Measurements from ENCODE around the gene LRTM1.

LRTM1 gene

DNA sequence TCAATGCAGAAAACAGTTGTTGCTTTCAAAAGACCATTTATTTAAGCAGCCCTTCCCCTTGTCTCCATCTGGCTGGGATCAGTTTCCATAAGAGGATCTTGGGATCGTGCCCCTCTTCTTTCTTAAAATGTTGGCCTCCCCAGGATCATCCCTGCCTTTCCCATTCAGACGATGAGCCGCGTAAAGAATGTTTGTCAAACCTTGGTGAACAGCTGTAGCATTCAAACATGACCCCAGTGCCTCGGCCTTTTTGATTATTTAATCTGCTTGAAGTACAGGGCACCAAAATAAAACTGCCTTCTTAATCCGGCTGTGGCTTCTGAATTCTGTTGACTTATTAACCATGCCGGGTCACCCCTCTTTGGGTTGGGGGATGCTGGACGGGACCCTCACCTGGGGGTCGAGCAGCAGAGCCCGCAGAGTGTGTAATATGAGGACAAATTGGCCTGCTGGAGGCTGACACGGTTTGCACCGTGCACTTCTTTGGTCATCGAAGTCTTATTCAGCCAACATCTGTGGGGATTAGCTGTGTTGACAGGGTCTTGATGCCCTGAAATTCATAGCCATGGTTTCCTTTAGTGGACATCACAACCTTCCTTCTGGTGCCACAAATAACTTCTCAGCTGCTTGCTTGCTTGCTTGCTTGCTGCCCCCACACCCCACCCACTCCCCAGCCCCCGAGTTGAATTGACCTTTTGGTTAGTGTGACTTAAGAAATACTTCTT lies at the start of gene LRTM1:
Gene LRTM1 (minus strand): TSS at position 14 of the 725 bp plus-strand sequence. CDS start 148 bp downstream, outside the sequence.
- no peak for DNase-seq

DNA sequence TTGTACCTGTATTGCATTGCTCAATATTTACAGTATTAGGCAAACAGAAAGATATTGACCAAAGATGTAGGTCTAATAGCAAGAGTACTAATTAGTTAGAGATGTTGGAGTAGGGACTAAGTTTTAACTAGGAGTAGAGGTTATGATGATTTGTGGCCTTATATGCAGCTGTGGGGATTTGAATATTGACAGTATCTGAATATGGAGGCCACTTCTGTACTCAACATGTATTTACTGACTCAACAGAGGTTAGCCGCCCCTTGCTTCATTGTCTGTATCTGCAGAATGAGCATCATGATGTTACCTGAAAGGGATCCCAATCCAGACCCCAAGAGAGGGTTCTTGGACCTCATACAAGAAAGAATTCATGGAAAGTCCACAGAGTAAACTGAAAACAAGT lies 49.6 kb upstream of the LRTM1 start:
- no peak for DNase-seq

DNA sequence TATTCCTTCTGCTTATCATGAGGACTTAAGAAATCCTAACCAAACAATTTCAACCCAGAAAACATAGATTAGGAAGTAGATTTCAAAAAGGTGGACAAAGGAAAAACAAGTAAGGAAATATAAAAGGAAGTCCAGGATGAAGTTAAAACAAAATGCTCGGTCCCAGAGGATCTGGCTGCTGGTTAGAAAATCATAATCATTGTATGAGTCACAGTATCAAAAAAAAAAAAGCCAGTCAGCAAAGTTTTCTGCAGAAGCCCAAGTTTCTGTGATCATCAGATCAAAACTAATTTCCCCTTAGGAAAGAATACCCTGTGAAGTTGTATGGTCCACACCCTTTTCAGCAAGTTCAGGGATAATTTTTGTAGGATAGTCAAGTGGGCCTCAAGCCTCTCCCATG lies 43.0 kb upstream of the LRTM1 start:
- DNase-seq, result no peak

DNA sequence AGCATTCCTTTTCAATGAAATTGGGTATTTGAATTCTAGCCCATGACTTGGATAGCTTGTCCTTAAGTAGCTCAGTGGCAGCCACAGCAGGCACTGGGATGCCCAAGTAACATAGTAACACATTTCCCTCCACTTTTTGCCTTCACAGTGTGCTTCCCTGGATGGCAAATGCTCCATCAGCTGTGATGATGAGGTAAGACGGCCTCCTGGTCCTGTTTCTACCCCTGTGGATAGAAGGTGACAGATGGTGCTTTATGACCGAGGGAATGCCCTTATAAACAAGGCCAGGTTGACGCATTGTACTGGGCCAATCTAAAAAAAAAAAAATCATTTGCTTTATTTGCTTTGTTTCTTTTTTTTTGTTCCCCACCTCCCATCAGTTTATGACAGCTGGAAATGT lies 41.8 kb upstream of the LRTM1 start:
- DNase-seq, result no peak

DNA sequence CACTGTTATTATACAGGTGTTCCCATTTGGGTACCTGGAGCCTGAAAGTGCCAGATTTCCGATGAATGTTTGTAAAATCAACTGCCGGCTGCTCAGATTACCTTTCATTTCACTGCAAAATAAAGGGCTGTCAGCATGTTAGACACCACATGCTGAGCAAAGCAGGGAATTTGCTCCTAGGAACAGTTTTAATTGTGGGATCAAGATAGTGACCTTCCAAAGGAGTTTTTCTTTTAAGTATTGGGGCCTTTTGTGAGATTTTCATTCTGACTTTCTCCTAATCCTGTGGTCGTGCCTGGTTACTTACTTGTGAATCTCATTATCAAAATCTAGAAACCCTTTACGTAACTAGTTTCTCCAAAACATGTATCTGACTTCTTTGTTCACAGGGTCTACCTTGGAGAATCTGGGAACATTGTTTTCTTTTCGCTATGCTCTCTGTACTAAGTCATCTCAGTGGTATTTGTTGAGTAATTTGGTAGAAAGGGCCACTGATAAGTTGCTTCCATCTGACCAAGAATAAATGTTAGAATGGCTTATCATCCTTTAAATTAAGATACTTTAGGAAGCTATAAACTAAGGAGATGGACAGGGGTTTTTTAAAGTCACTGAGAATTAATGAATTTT lies 40.8 kb upstream of the LRTM1 start:
- no peak for DNase-seq

DNA sequence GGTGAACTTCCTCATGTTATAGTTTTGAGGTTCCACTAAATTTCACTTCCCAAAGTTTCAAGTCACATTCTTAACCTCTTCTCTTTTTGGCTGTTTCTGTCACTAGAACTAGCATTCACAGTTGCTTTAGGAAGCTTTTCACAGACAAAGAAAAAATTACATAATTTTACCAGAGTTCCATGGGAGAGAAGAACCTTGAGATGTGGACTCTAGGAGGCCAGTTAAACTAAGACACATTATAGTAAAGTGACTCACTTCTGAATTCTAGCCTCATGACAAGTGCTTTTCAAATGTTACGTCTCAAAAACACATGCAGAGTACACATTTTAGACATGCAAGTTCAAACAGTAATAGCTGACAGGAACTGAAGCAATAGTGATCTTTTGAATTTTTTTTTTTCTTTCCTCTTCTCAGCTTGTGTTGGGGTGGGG lies 39.9 kb upstream of the LRTM1 start:
- DNase-seq, result no peak

DNA sequence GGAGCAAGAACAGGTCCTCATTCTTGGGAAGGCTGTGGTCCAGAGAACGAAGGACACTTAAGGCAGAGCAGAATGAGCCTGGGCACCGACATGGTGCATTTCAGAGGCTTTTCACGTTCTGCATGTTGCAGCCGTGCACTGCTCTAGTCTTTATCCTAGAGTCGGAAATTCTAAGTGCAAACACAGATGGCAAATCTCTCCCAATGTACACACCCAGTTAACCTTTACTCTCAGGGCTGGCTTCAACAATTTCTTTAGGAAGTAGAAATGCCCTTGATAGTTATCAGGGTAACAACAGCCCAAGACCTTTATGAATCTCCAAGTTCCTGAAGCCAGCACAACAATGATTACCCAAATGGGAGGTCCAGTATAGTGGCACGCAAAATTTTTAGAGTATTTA lies 39.1 kb upstream of the LRTM1 start:
- DNase-seq, result no peak

DNA sequence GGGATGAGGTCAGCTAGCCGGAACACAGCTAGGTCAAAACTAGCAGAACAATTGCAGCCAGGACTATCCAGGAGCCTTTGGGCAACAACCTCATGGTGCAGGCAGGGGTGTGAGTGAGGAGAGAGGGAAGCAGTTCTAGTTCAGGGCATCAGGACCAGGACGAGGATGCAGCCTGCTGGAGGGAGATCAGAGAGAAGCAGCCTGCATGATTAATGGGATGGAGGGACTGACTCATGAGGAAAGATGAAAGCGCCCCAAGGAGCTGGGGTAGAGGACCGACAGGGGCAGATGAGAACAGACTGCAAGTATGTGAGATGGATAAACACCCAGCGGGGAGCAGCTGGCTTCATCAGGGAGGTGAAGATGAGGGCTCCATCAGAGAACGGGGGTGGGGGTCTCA lies 37.9 kb upstream of the LRTM1 start:
- no peak for DNase-seq

DNA sequence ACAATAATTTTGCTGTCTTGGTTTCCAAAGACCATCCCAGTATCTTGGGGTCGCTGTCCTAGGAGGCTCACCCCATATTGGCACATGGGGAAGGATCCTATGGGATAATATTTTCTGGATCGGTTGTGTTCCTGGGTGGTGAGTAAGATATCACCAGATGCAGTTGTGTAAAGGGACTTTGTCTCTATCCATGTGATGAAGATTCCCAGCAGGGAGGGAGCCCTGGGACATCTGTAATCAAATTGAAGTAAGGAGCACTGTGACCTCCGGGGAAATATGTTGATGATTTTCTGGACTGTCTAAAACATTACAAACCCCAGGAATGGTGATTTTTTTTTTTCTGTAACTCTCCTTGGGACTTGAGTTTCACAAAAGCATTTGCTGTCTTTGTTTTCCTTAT lies 36.2 kb upstream of the LRTM1 start:
- no peak for DNase-seq

DNA sequence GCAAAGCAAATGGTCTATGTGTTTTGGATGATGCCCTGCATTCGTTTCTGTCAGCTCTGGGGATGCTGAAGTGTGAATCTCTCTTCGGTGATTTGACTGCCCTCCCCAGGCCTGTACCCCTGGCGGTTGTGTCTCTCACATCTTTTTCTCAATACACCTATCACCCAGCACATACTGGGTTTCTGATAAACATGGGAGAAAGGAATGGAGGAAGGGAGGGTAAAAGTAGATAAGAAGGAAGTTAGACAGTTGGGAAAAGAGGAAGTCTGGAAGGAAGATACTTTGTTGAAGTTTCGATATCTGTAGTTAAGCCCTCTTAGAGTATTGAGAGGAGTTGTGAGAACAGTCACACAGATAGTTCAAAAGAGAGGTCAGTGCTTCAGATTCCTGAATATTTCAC lies 35.8 kb upstream of the LRTM1 start:
- no peak for DNase-seq

DNA sequence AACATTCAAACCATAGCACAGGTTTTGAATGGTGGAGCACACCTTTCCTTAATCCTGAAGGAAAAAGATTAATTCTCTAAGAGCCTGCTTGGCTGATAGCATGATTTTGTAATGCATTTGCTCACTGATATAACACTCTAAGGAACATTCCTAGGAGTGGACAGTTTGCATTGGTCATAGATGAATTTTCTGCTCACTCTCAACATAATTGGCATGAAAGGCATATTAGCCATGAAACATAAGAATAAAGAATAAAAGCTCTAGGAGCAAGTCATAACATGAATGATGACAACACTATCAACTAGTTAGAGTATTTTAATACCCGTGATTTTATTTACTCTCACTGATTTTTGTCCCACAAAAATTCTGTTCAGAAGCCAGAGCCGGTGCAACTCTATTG lies 34.3 kb upstream of the LRTM1 start:
- DNase-seq, result no peak

DNA sequence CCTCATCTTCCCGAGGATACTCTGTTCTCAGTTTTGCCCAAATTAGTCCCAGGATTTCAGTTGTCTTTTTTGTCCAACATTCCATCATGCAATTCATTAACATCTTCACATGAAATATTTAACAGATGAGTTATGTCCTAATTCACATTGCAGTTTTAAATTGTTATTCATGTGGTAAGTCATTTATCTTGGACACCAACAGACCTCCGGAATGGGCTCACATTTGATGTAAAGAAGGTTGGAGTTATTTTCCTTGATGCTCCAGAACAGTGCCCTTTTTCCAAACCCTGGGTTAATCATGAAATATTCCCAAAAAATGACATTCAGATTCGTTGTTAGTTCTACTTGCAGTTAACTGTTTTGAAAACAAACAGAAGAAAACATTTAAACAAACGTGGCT lies 32.8 kb upstream of the LRTM1 start:
- DNase-seq, result no peak

DNA sequence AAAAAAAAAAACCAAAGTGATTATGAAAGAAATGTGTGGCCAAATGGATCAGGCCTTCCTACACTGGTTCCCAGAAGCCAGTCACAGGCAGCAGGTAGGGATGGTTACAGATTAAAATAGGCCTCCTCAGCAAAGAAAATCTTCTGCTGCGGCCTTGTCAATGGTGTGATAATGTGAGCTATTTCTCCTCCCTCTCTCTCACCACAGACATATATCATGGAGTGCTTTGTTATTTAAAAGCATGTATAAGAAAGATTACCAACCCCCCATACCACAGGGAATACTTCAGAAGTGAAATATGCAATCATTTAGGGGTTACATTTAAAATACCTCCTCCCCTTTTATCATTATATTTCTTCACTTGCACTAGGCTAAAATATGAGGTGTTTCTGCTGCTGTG lies 32.2 kb upstream of the LRTM1 start:
- no peak for DNase-seq

DNA sequence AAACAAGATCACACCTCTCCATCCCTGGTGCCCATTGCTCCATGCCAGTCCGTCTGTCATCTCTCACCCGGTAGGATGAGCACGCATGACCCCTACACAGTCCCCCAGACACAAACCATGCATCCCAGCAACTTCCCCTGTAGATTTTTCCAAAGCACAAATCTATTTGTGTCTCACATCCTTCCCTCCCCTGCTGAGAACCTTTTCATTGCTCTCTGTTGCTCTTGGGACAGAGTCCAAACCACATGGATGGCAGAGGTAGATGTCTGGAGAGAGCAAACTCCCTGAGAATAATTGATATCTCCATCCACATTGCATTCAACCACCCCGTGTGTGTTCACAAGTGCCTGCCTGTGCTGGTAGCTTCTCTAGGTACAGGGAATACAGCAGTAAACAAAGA lies 29.9 kb upstream of the LRTM1 start:
- DNase-seq, result no peak

DNA sequence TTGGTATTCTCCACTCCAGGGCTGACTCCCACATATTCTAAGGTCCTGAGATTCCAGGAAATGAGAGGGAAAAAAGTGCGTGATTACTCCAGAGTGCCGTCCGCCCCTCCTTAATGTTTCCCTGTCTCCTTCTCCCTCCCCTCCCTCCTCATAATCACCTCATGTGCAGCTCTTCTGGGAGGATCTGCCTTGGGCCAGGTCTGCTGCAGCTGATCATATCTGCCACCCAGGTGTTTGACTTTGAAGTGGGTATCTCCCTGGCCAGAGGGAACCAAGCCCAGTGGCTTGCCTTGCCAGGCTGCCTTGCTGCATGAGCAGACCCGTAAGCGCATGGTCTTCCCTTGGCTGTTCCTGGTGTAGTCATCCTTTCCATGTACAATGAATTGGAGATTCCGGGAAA lies 28.1 kb upstream of the LRTM1 start:
- no peak for DNase-seq

DNA sequence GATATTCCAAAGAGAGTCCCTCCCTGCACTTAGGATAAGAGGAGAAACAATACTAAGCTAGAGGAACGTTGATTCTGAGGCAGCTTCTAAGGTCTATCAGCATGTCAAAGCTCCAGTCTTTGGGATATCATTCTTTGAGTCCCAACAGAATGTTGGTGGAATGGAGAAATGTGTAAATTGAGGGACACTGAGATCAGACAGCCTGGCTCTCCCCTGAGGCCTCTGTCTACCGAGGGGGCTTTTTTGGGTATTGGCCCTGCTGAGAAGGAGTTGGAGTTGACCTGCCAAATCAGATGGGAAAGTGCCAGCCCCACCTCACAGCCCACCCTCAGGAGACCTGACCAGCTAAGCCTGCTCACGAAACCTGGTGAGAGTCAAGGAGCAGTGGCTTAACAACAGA lies 27.6 kb upstream of the LRTM1 start:
- DNase-seq, result no peak

DNA sequence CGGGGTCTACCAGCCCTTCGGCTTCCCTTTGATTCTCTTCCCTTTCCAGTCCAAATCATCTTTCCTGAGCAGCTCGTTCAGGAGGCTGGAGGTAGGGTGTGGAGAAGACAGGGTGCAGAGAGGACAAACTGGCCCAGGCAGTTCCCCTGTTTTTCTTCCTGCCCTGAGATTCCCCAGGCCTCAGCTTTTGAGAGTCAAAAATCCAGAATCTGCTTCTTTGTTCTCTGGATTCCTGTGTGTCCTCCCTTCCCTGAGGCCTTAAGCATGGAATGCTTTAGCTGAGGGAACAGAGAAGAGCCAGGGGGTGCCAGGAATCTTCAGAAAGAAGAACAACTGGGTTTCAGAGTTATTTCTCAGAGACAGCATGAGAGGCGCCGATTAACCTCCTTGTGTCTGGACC lies 26.7 kb upstream of the LRTM1 start:
- DNase-seq, result no peak

DNA sequence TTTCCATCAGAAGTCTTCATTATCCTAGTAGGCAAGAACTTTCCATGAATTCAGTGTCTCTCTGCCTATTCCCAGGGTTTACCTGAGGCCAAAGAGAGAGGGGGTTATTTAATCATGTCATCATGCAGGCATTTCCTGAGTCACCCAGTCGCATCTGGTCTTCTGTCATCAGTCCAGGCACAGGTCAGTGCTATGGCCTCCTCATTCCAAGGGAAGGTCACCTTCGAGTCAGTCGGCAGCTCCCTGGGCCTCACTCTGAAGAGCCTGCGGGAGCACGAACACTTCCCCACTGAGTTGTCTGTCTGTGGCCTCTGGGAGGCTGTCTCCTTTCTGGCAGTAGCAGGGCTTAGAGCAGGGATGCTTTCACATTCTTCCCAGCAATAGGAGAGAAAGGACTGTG lies 26.2 kb upstream of the LRTM1 start:
- no peak for DNase-seq

DNA sequence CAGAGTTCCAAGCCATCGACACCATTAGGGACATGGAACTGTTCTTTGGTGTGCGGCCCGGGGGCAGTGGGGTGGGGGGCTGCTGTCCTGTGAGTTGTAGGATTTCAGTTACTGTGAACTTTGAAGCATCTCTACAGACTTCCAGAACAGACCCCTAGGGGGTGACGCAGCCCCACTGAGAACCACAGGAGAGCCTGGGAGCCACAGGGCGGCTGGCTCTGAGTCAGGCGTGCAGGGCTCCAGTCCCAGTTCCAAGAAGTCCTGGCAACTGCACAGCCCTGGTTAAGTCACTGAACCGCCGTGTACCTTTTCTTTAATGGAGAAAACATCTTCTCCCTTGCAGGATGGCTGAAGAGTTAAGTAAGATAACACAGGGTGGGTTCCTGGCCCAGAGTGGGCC lies 23.5 kb upstream of the LRTM1 start:
- no peak for DNase-seq

DNA sequence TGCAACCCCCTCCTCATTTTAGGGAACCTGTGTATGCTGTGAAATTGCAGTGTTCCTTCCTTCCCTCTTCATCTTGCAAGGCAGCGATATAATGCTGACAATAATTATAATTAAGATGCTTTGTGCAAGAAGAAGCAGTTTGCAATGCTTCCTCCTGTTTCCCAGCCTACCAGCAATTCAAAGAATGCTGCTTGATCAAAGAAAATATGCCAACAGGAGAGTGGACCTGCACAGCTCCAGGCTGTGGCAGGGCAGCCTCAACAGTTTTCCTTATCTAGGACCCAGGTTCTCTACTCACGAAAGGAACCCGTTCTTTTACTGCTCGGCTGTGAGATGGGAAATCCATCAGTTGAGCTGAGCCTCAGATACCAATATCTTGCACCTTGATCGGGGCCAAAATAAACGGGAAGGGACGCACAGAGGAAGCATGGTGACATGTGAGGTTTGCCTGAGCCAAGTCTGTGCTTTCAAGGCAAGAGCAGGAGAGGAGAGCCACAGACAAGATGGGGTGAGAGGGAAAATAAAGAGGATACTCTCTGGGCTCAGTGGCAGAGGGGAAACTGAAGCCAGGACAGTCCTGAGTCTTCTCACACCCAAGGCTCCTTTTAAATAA lies 22.6 kb upstream of the LRTM1 start:
- no peak for DNase-seq

DNA sequence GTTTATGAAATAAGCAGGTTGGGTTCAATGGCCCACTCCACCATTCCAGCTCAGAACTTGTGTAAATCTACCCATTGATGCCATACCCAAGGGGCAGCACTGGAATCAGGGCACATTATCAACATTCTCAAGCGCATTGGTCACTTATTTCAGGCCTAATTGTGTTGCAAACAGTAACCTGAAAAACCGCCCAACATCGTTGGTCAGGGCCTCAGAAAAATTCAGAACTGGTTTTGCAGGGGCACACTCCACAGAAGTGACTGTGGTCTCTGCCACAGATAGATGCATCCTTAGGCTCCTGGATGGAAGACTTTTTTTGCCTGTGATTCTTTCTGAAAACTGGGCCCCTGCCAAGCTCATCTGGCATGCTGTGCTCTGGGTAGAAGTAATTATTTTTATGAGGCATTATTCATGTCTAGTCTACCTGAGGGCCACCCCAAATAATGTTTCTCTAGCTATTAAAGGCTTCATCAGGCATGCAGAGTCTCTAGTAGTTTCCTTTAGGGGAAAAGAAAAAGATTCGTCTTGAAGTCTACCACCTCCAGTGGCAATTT lies 21.7 kb upstream of the LRTM1 start:
- no peak for DNase-seq

DNA sequence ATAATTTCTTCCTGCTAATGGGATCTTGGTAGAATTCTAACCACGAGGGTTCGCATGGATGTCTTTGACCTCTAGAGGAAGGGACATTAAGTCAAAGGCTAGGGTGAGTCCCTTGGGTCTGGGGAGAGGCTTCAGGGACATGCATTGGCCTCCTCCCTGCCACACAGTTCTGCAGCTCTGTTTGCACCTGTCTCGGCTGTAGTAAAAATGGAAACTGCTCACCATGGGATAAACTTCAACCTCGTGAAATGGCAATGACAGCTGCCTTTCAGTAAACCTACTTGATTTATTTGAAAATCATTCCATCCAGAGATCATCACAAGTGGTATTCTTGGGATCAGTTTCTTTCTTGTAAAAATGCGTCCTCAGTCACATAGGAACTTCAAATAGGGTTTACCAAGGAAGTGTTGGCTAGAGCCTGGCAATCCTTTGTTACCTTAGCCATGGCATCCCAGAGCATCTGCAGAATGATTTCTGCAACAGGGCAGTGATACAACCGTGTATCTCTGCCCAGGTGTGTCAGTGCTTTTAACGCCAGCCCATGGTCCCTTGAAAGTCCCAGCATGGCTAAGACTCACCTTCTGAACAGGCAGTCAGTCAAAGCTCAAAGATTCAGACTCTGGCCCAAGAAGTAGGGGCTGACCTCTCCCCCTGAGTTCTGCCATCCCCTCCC lies 14.0 kb upstream of the LRTM1 start:
- DNase-seq, result no peak

DNA sequence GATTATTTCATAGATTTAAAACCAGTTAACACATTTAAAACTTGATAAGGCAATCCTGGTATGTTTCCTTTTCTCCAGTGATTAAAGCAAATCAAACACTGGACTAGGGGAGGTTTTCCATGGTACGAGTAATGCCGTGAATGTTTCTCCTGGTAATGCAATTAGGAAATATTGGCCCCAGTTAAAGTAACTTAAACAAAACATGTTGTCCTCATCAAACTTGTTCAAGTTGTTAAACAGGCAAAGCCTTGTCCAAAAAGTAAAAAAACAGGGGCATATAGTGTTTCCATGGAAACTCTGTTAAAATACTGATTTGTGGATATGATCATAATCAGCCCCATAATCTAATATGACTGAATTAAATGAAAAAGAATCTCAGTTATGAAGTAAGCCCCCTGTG lies 13.1 kb upstream of the LRTM1 start:
- DNase-seq, result no peak
